ENCODE results near the gene UST.
"Not testable (repeated sequence)": the region's sequence is repeated elsewhere in the genome, so short reads cannot be mapped to it uniquely, and the experiment has no call there.

The UST gene

GRCh38 chr6:148736774-148737412, 9.9 kb upstream of the UST start:
- no peak for DNase-seq (ENCODE audit: low read depth)

GRCh38 chr6:148737806-148738205, 9.0 kb upstream of the UST start:
- DNase-seq (ENCODE audit: low read depth) = no peak

GRCh38 chr6:148738946-148739821, 7.6 kb upstream of the UST start:
- no peak for DNase-seq (ENCODE audit: low read depth)

- DNase-seq (ENCODE audit: low read depth) = no peak
Observed at GRCh38 chr6:148739822-148740128, 7.1 kb upstream of the UST start.

- no peak for DNase-seq (ENCODE audit: low read depth)
Observed at GRCh38 chr6:148743476-148743875, 3.4 kb upstream of the UST start.

GRCh38 chr6:148745926-148746325, 904 bp upstream of the UST start:
- DNase-seq (ENCODE audit: low read depth) = no peak

- DNase-seq (ENCODE audit: low read depth) = no peak
Observed at GRCh38 chr6:148747145-148747470, 278 bp downstream of the UST start.

- DNase-seq (ENCODE audit: low read depth) = no peak
Observed at GRCh38 chr6:148747471-148748165, 788 bp downstream of the UST start.

GRCh38 chr6:148749674-148750073, 2.8 kb downstream of the UST start:
- DNase-seq (ENCODE audit: low read depth) = no peak

GRCh38 chr6:148750838-148751792, 4.3 kb downstream of the UST start:
- no peak for DNase-seq (ENCODE audit: low read depth)

GRCh38 chr6:148751793-148752170, 5.0 kb downstream of the UST start:
- no peak for DNase-seq (ENCODE audit: low read depth)

GRCh38 chr6:148755379-148755778, 8.5 kb downstream of the UST start:
- not testable (repeated sequence) for DNase-seq (ENCODE audit: low read depth)

GRCh38 chr6:148757944-148758480, 11.2 kb downstream of the UST start:
- DNase-seq (ENCODE audit: low read depth) = no peak

- DNase-seq (ENCODE audit: low read depth) = no peak
Observed at GRCh38 chr6:148758492-148758891, 11.7 kb downstream of the UST start.

GRCh38 chr6:148760258-148760534, 13.4 kb downstream of the UST start:
- DNase-seq (ENCODE audit: low read depth) = no peak

- DNase-seq (ENCODE audit: low read depth) = no peak
Observed at GRCh38 chr6:148760568-148761526, 14.0 kb downstream of the UST start.

GRCh38 chr6:148761527-148762011, 14.7 kb downstream of the UST start:
- no peak for DNase-seq (ENCODE audit: low read depth)

GRCh38 chr6:148762231-148762630, 15.4 kb downstream of the UST start:
- no peak for DNase-seq (ENCODE audit: low read depth)

GRCh38 chr6:148764259-148765020, 17.6 kb downstream of the UST start:
- DNase-seq (ENCODE audit: low read depth) = not testable (repeated sequence)

Measured in stimulated activated CD8-positive, alpha-beta memory T cell treated with anti-CD3 and anti-CD28 coated beads, Interleukin-12 subunit alpha, Interleukin-12 subunit beta, amount 100 ng/mL, for 4 hours (primary cell).